ENCODE measurements around the gene ITPR1.

Gene ITPR1

DNA sequence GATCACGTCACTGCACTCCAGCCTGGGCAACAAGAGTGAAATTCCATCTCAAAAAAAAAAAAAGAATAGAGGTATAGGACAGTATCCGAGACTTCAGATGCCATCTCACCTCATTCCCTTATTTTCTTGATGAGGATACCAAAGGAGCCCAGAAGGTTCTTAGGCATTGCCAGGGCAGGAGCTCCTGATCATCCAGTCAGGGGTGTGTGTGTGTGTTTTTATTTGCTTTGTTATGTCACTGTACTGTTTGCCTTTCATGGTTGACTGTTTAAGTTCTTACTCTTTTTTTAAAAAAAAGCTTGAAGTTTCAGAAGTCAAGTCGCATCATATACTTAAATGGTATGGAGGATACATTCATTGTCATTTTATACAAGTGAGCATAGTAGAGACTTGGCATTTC is 346.1 kb downstream of the ITPR1 start:
- no peak for DNase-seq

DNA sequence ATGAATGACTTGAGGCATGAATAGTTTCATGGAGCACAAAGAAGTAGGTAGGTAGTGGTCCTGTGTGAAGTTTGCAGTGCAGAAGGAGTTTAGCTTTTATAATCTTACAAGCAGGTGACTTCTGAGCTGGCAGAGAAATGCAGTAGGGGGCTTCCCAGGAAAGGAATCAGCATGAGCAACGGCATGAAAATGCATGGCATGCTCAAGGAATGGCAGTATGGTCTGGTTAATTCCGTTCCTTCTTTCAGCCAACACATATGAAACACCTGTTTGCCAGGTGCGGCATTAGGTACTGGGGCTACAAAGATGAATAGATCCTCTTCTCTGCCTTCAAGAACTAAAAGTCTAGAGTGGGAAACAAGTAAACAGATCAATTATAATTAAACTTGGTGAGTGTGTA is 348.1 kb downstream of the ITPR1 start:
- DNase-seq, result no peak

DNA sequence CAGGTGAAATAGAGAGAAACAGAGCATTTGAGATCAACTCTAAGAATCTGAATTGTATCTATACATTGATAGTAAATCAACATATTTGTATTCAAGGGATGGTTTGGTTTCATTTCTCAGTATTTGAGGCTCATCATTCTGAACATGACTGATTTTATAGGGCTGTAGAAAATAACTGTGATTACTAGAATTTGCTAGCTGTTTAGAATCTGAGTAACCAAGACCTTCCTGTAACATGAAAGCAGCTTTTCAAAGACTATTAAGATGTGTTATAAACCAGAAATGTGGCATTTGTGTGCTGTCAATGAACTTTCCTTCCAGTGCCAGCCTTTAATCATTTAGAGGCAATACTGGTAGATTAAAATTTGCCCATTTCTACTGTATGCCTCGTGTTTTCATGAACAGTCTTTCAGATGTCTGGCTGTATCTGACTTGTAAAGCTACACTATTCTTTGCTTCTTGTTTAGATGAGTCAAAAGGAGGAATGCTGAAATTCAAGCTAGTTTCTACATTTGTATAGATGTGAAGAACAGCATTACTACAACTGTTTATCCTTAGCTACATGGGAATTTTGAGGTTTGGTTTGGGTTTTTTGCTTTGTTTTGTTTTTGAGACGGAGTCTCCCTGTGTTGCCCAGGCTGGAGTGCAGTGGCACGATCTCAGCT is 348.8 kb downstream of the ITPR1 start:
- no peak for DNase-seq

GRCh38 chr3:4843619-4844018 is 350.5 kb downstream of the ITPR1 start:
- DNase-seq, result no peak

DNA sequence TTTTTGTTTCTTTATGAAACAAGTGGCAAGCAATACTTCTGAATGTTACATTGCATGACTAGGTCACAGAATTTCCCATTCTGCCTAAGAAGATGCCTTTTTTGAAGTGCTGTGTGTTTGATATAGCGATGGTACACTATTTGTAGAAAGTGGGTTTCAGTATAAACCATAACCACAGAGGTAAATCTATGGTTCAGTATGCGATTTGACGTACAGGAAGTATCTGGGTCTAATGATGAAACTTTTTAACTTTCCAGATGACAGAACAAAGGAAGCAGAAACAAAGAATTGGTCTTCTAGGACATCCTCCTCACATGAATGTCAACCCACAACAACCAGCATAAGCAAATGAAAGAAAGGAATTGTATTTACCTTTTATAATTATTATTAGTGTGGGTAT is 352.7 kb downstream of the ITPR1 start:
- no peak for DNase-seq

- no peak for DNase-seq
Measured at GRCh38 chr3:4846543-4846942, 353.4 kb downstream of the ITPR1 start.

DNA sequence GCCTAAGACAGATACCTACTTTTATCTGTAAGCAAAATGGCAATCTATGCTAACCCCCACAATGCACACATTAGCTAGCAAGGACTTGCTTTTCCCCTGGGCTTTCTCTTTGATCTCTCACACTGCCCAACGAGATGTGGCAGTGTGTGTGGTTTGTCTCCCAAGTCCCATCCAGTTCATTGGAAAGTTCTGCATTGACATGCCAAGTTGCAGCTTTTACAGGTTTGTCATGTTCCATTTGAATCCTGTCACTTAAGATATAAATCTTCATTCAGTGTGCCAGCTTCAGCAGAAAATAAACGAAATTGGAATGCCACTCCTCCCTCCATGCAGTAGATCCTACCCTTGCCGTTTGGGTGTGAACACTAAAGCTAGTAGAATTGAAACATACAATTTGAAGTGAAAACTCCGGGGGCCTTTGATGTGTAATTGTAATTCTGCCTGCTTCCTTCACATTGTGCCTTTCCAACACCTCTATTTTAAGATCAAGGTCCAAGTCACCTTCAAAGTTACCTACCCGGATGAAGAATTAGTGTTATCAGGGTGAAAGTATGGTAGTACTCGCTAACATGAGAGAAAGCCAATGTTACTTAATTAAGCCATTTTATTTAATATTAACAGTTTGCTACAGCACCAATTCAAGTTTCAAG is 355.2 kb downstream of the ITPR1 start:
- no peak for DNase-seq

GRCh38 chr3:4849136-4849535 is 356.0 kb downstream of the ITPR1 start:
- DNase-seq, result no peak

DNA sequence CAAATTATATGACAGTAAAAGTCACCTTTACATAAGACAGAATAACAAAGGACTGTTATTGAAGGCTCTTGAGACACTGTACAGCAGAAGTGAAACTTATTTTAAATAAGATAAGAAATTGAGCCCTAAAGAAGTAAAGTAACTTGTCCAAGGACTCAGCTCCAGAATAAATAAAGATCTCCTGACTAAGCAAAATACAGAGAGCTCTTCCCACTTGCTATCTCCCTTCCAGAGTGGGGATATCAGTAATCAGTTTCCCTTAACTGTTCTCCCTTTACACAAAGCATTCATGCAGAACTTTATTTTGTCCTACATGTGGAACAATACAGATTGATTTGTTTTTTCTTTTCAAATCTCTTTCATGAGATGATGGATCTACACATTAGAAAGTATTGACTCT is 356.6 kb downstream of the ITPR1 start:
- no peak for DNase-seq

DNA sequence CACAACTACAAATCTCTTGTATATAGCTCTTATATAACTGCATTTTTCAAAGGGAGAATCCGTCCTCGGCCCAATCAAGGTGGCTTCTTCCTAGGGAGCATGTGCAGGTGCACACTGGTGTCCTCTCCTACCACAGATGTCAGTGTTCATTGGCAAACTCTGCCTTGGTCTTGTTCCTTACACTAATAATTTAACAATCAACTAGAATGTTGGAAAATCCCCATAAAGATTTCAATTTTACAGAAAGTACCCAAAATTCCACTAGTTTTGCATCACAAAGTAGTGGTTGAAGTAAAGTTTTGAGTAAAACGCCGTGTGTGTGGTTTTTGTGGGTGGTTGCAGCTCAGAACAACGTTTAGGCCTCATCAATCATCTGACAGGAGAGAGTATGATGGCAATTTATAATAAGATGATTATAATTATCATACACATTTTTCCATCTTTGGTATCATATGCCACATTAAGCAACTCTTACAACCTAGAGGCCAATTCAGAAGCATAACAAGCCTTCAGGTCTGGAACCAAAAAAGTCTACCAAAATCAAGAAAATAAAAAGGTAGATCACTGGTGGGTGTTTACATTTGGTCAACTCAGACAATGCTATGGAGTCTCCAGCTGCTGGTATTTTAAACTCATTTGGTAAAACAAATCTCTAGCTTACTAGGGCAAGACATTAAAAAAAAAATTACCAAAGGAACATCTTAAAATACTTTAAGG is 357.2 kb downstream of the ITPR1 start:
- no peak for DNase-seq

- DNase-seq, result no peak
Measured at GRCh38 chr3:4850928-4851265, 357.7 kb downstream of the ITPR1 start.

DNA sequence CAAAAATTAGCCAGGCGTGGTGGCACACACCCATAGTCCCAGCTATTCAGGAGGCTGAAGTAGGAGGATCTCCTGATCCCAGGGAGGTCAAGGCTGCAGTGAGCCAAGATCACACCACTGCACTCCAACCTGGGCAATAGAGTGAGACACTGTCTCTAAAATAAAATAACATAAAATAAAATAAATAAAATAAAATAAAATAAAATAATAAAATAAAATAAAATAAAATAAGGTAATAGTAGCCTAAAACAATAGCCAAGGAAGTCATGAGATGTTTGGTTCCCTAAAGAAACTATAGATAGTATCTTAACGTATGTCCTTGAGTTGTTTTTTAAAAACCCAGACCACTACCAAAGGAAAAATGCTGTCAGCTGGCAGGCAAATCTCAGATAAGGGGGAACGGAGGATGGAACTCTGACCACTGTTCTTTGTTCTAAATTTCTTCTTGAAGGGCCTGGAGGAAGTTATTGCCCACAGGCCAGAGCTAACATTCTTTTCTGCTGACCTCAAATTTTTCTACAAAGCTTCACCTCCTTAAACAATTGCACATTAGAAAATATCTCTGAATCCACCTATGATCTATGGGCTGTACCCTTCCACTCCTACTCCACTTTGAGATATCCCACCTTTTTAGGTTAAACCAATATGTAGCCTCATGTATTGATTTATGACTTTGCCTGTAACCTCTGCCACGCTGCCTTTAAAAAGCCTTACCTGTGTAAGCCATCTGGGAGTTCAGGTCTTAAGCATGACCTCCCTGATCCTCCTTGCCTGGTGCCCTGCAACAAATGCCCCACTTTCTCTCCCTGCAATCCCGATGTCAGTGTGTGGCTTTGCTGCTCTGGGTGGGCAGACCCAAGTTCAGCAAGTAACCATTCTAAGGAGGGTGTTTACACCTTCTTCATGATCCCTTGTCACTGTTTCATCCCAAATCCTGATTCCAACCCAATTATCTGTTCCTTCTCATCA is 359.9 kb downstream of the ITPR1 start:
- no peak for DNase-seq

DNA sequence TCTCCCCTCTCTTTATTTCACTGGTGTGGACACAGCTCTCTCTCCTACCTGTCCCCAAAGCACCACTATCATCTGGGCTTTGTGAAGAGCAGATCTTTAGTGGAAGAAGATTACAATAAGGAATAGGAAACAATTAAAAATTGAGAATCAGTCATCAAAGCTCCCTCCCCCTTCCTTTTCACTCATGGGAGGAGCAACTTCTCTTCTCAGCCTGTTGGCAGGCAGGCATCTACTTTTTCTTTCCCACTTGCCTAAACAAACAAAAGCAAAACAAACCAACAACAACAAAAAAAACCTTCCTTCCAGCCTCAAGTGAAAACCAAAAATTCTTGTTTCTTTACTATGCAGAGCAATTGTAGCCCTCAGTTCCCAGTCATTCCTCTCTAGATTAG is 360.6 kb downstream of the ITPR1 start:
- no peak for DNase-seq

- no peak for DNase-seq
Measured at GRCh38 chr3:4855676-4856075, 362.5 kb downstream of the ITPR1 start.

DNA sequence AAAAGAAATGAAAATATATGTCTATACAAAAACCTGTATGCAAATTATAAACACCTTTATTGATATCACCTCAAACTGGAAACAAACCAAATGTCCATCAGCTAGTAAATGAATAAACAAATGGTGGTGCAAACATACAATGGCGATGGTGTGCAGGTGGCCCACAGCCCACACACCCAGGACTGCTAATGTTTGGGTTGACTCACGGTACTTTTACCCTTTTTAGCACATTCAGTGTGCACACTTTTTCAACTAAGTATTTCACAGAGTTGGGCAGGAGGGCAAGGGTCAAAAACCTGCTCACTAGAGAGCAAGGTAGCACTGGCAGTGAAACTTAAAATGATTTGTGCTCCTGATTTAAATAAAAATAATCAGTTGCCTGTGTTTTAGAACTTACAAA is 363.0 kb downstream of the ITPR1 start:
- no peak for DNase-seq

DNA sequence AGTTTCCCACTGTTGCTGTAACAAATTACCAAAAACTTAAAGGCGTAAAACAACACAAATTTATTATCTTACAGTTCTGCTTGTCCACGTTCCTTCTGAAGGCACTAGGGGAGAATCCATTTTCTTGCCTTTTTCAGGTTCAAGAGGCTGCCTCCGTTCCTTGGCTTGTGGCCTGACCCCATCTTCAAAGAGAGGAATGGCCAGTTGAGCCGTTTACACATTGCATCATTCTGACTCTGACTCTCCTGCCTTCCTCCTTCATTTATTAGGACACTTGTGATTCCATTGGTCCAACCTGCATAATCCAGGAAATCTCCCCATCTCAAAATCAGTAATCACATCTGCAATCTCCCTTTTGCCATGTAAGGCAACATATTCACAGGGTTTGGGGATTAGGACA is 363.4 kb downstream of the ITPR1 start:
- DNase-seq, result no peak

DNA sequence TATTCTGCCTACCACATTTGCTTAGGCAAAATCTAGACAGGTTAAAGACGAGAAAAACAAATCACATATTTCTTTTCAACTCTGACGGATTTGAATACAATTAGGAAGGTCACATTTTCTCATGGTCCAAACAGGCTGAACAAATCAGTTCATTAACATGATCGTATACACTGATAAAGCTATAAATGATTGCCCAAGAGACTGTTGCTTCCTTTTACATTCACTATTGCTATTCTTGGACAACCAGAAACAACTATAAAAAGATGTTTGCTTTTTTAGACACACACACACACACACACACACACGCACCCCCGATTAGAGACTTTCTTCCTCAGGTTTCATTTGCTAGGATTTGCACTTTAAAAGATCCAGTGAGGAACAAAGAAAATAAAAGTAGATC is 363.8 kb downstream of the ITPR1 start:
- DNase-seq, result no peak

GRCh38 chr3:4859788-4860187 is 366.6 kb downstream of the ITPR1 start:
- DNase-seq, result no peak

DNA sequence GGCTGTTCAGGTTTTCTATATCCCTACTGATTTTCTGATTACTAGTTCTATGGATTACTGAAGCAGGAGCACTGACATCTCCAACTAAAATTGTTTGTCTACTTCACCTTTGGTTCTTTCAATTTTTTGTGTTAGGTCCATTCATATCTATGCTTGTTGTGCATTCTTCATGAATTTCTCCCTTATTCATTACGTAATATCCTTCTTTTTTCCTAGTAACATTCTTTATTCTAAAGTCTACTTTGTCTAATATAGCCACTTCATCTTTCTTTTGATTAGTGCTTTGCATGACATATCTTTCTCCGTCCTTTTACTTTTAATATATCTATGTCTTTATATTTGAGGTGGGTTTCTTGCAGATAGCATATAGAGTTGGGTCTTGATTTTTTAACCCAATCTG is 369.8 kb downstream of the ITPR1 start:
- DNase-seq, result no peak

DNA sequence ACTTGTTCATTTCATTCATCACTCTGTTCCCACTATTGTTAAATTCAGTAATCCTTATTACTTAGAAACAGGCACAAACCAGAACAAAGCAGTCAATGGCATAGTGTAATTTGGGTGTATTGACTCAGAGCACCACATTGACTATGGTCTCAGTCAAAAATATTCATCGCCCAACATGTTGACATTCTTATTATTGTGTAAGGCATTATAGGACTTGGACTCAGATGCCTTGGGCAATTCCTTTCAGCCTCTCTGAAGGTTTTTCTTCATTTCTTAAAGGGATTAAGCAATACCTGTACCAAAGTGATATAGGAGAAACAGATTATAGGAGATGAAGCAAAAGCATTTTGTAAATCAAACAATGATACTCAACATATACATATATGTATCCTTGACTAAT is 371.4 kb downstream of the ITPR1 start:
- DNase-seq, result no peak

- no peak for DNase-seq
Measured at GRCh38 chr3:4865714-4866113, 372.6 kb downstream of the ITPR1 start.

DNA sequence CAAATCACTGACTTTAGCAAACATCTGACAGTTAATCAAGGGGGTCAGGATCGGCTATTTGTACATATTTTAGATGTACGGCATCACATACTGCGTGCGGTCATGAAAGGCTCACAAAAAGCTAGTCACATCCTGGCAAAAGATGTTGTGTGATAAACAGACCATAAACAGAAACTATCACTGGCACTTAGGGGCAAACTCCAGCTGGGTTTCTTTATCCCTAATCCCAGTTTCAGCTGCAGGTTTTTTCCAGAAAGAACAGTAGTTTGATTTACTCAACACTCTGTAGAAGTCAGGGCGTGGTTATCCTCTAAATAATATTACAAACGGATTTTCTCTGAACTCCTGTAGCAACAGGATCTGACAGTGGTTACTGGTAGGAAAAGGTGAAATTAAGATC is 373.7 kb downstream of the ITPR1 start:
- no peak for DNase-seq

GRCh38 chr3:4877173-4877787 is 384.1 kb downstream of the ITPR1 start:
- DNase-seq, result no peak

Data from NCI-H2171 treated with DMSO at 0.1 percent for 48 hours (cell line).